GM10266 (cell line): ENCODE data around the gene STK32B.

ENCODE experiments used
- DNase-seq: peaks from one replicate; pipeline ENCODE4 v3.0.0; 2012; ENCODE audit errors: extremely low spot score
- TF ChIP-seq, protein P1 (sequence below): IDR thresholded peaks from 2 replicates; pipeline ENCODE4 v1.5.1; 2012; ENCODE audit warnings: mild to moderate bottlenecking, low read depth; ENCODE audit not compliant: control insufficient read depth, insufficient read depth; ENCODE audit errors: missing control alignments

The STK32B gene

DNA sequence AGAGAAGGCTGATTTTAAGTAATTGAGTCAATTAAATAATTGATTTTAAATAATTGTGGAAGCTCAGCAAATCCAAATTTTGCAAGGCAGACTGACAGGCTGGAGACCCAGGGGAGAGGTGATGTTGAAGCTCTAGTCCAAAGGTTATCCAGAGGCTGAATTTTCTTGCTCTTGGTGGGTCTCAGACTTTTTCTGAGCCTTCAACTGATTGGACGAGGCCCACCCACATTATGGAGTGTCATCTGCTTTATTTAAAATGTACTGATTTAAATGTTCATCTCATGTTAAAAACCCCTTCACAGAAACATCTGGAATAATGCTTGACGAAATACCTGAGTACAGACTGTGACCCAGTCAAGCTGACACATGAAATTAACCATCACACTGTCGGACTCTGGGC lies 20.4 kb upstream of the STK32B start:
- TF ChIP-seq, protein P1, sequence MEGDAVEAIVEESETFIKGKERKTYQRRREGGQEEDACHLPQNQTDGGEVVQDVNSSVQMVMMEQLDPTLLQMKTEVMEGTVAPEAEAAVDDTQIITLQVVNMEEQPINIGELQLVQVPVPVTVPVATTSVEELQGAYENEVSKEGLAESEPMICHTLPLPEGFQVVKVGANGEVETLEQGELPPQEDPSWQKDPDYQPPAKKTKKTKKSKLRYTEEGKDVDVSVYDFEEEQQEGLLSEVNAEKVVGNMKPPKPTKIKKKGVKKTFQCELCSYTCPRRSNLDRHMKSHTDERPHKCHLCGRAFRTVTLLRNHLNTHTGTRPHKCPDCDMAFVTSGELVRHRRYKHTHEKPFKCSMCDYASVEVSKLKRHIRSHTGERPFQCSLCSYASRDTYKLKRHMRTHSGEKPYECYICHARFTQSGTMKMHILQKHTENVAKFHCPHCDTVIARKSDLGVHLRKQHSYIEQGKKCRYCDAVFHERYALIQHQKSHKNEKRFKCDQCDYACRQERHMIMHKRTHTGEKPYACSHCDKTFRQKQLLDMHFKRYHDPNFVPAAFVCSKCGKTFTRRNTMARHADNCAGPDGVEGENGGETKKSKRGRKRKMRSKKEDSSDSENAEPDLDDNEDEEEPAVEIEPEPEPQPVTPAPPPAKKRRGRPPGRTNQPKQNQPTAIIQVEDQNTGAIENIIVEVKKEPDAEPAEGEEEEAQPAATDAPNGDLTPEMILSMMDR: no peak
- DNase-seq: no peak

DNA sequence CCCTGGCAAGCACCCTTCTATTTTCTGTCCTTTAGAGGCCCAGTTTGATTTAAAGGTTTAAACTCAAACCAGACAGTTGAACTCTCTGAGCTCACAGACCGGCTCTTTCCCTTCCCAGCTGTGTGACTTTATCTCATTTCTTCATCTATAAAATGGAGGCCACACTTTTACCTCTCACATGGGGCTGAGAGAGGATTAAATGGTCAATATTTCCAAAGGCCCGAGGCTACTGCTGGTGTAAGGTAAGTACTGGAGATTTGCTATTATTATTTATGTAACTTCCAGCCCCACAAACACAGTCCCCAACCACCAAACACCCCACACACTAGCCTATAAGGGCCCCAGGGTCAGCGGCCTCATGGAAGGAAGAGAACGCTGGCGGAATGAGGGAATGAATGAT lies 18.5 kb upstream of the STK32B start:
- TF ChIP-seq, protein P1: no peak
- DNase-seq: no peak

DNA sequence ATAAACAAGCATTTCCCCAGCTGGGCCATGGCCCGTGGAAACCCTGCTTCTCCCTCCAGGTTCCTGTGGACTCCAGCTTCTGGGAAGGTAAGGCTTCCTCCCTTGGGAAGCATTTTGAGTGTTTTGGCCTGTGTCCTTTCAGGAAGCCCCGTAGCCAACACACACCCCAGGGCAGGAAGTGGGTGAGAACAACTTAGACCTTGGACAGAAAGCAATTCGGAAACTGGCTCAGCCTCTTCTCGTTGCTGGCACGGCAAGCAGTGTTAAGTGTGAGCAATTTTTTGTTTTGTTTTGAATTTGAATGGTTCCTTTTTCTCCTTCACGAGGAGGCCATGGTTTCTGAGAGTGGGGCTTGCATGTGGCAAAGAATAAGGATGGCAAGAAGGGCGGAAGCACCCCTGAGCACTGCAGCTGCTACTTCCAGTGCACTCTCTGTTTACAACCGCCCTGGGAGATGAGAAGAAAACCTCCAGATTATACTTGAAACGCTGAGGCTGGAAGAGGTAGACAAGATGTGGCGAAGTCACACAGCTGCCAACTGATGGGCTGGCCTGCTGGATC lies 17.9 kb upstream of the STK32B start:
- TF ChIP-seq, protein P1: no peak
- no peak for DNase-seq

- DNase-seq: no peak
- TF ChIP-seq, protein P1: no peak
Observed at GRCh38 chr4:5034206-5034605, 17.1 kb upstream of the STK32B start.

- TF ChIP-seq, protein P1: no peak
- no peak for DNase-seq
Observed at GRCh38 chr4:5036239-5036638, 15.0 kb upstream of the STK32B start.

DNA sequence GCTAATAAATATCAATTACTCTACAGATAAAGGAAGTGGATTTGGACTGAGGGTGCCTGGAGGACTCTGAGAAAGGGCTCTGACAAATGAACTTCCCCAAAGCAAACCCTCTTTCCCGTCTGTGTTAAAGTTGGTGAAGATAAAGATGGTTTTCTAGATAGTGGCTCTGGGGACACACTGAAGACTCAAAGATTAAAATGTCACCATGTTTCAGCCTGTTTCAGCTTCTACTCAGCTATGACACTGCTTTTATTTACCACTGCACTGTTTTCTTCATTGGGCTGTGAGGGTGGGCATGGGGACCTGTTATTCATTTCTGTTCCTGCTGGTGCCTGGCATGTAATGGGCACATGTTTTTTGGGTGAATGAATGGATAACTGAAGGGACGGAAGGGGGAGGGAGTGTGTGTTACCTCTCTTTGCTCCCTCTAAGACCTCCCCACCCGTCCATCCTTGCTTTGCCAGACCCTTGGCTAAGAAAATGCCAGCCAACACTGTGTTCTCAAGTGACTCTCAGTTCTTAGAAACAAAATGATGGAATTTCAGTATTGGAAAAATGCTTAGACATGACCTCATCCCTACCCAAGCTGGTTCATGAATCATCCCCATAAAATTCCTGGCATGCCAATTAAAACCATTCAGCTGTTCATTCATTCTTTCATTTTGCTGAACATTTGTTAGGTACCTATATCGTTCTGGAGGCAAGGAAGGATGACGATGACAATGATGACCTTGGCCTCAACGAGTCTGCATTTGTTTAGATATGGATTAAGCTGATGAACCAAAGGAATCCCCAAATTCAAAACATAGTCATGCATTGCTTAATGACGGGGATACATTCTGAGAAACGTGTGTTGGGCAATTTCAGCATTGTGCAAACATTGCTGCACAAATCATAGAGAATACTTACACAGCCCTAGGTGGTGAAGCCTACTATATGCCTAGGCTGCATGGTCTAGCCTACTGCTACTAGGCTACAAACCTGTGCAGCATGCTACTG lies 13.4 kb upstream of the STK32B start:
- no peak for DNase-seq
- TF ChIP-seq, protein P1: no peak

- DNase-seq: no peak
- TF ChIP-seq, protein P1: no peak
Observed at GRCh38 chr4:5039800-5040199, 11.5 kb upstream of the STK32B start.
